ELF-1 (cell line): ENCODE measurements around the gene CCDC9B.

Experiments used
- DNase-seq: peaks from one replicate; pipeline ENCODE4 v3.0.0-alpha.2; 2016; ENCODE audit warnings: low read depth, low spot score

The CCDC9B gene

GRCh38 chr15:40293006-40293405, 47.7 kb downstream of the CCDC9B start:
- no peak for DNase-seq

- DNase-seq, result no peak
These were observed 48.5 kb downstream of the CCDC9B start for GRCh38 chr15:40292246-40292645.

- peak; percentile 73 for DNase-seq
These were observed 49.7 kb downstream of the CCDC9B start for GRCh38 chr15:40290918-40291574.

GRCh38 chr15:40290545-40290917, 50.2 kb downstream of the CCDC9B start:
- no peak for DNase-seq

- no peak for DNase-seq
These were observed 51.5 kb downstream of the CCDC9B start for GRCh38 chr15:40289140-40289775.

GRCh38 chr15:40287968-40288367, 52.8 kb downstream of the CCDC9B start:
- no peak for DNase-seq

- no peak for DNase-seq
These were observed 53.2 kb downstream of the CCDC9B start for GRCh38 chr15:40287505-40287904.

DNA sequence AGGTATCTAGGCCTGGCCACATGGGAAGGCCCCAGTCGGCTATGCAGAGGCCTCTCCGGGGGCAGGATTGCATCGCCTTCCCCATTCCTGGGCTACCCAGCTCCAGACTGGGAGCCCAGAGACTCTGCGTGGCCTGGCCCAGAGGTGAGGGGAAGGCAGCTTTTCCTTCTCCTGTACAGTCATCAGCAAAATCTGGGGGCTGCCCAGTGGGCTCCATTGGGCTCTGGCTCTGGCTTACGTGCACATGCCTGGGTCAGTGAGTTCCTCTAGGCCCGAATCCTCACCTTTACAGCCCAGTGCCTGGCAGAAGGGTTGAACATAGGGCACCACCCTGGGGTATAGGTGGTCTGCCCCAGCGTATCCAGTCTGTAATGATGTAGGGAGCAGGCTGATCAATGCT, 53.9 kb downstream of the CCDC9B start:
- no peak for DNase-seq

- DNase-seq, result no peak
These were observed 54.6 kb downstream of the CCDC9B start for GRCh38 chr15:40286061-40286532.

- no peak for DNase-seq
These were observed 55.2 kb downstream of the CCDC9B start for GRCh38 chr15:40285554-40286011.

- DNase-seq, result no peak
These were observed 55.6 kb downstream of the CCDC9B start for GRCh38 chr15:40285151-40285550.

- no peak for DNase-seq
These were observed 57.0 kb downstream of the CCDC9B start for GRCh38 chr15:40283615-40284300.

GRCh38 chr15:40282869-40283614, 57.7 kb downstream of the CCDC9B start, which contains the start of gene ANKRD63:
ANKRD63 (minus strand) TSS chr15:40283064; CDS start chr15:40282586, 478 bp downstream.
- no peak for DNase-seq

DNA sequence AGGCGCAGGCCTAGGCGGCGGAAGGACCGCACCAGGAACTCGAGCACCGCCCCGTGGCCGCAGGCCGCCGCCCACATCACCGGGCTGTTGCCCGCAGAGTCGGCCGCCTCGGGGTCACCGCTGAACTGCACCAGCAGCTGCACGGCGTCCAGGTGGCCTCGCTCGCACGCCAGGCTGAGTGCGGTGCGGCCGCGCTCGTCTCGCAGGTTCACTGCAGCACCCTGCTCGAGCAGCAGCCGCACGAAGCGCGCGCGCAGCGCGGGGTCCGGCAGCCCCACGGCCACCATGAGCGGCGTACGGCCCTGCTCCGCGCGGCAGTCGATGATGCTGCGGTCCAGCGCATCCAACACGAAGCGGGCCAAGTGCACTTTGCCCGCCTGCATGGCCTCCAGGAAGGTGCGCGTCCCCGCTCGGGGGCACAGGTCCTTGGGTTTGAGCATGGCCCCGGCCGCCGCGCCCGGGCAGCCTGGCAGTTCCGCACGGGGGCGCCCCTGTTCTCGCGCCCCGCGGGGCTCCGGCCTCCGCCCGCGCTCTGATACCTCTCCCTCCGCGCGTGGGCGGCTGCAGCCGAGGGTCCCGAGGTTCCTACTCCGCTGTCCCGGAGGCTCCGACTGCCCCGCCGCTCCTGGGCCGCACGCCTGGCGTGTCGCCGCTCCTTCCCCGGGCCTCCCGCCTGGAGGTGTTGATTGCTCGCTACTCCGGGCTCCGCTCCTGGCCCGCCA, 58.4 kb downstream of the CCDC9B start:
- peak; percentile 68 for DNase-seq

DNA sequence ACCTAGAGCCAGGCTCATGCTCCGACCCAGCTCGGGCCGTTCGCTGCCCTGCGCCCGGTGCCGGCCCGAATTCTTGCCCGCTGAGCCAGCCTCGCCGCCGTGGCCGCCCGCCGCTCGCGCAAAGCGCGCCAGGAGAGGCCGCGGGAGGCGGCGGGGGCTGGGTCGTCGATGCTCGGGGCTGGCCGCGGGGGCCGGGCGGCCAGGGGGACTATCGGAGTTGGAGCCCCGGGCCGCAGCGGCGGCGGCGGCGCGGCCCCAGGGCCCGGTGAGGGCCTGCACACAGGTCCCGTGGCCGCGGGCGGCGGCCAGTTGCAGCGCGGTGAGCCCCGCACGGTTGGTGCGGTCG, 59.0 kb downstream of the CCDC9B start:
- DNase-seq, result no peak
